Erythroblast (primary cell): ENCODE measurements around the gene NDUFS1.

Experiments
- GATA1 ChIP-seq: IDR thresholded peaks from 2 replicates; pipeline ENCODE4 v1.6.1; 2011; ENCODE audit warnings: low read depth, mild to moderate bottlenecking, control low read depth, low read length, moderate library complexity
- POLR2A ChIP-seq: IDR thresholded peaks from 2 replicates; pipeline ENCODE4 v1.6.1; 2011; ENCODE audit warnings: mild to moderate bottlenecking, low read length

DNA sequence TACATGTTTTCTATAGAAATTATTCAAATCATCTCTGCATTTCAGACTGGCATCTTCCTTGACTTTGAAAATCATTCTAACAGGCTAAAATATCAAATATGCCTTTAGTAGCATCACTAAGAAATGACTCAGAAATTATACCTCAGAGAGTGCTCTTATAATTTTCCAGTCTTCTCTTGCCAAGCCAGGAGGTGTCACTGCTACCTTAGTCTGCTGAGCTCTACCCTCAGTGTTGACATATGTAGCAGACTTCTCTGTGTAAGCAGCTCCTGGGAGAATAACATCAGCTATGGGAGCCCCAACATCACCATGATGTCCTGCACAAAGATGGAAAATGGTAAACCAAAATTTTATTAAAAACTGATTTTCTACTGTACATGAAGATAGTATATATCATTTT lies 31.6 kb downstream of the NDUFS1 start:
- TF ChIP-seq POLR2A (no peak), GATA1 (no peak)
